Fibroblast of lung (primary cell): ENCODE data around the gene KIRREL3. TPM values are rescaled to one million over a fixed set of nuclear protein-coding genes. Genes with fewer than 3 reads are reported as not detected.

Experiments
- DNase-seq, 2 donors: peaks; one replicate each; pipeline versions ENCODE4 v3.0.0 to v3.0.0-alpha.2; 2010; ENCODE audit warnings: low read depth in 2 of 2
- H2AFZ ChIP-seq: 2 replicates; pipeline ENCODE4 v1.5.1; 2012; ENCODE audit warnings: low read length, control low read depth, inconsistent platforms
- H3K27ac ChIP-seq: 2 replicates; pipeline ENCODE4 v1.5.1; 2011; ENCODE audit warnings: low read length, control low read depth; ENCODE audit not compliant: insufficient read depth
- H3K27me3 ChIP-seq: 2 replicates; pipeline ENCODE4 v1.5.1; 2011; ENCODE audit warnings: mild to moderate bottlenecking, low read length; ENCODE audit not compliant: control insufficient read depth, insufficient read depth
- H3K36me3 ChIP-seq: 2 replicates; pipeline ENCODE4 v1.5.1; 2011; ENCODE audit warnings: low read length; ENCODE audit not compliant: control insufficient read depth, insufficient read depth
- H3K4me1 ChIP-seq: 2 replicates; pipeline ENCODE4 v1.5.1; 2011; ENCODE audit warnings: low read length; ENCODE audit not compliant: control insufficient read depth, insufficient read depth; ENCODE audit errors: extremely low read depth
- H3K4me2 ChIP-seq: 2 replicates; pipeline ENCODE4 v1.5.1; 2011; ENCODE audit warnings: low read length, control low read depth; ENCODE audit not compliant: insufficient read depth; ENCODE audit errors: extremely low read depth
- H3K4me3 ChIP-seq, 4 experiments: fragments of 200-600 bp in 1 of 4; sonication (generic) in 1 of 4; replicated peaks in 1 of 4; 2 replicates each; pipeline ENCODE4 v1.5.1; 2011 to 2016; ENCODE audit warnings: low read length in 4 of 4, low read depth in 3 of 4, mild to moderate bottlenecking in 3 of 4, control low read depth in 2 of 4, inconsistent platforms in 1 of 4, mixed read lengths in 1 of 4; ENCODE audit not compliant: insufficient read depth in 1 of 4; ENCODE audit errors: control extremely low read depth in 1 of 4
- H3K79me2 ChIP-seq: 2 replicates; pipeline ENCODE4 v1.5.1; 2012; ENCODE audit warnings: mild to moderate bottlenecking, low read length, inconsistent platforms; ENCODE audit not compliant: control insufficient read depth, insufficient read depth
- H3K9ac ChIP-seq: 2 replicates; pipeline ENCODE4 v1.5.1; 2011; ENCODE audit warnings: mild to moderate bottlenecking, low read length, control low read depth; ENCODE audit not compliant: insufficient read depth
- H3K9me3 ChIP-seq: 2 replicates; pipeline ENCODE4 v1.5.1; 2012; ENCODE audit warnings: low read depth, low read length; ENCODE audit not compliant: control insufficient read depth, insufficient read depth
- H4K20me1 ChIP-seq: 2 replicates; pipeline ENCODE4 v1.5.1; 2011; ENCODE audit warnings: low read length; ENCODE audit not compliant: control insufficient read depth, insufficient read depth; ENCODE audit errors: extremely low read depth
- EZH2 ChIP-seq: IDR thresholded peaks from 2 replicates; pipeline ENCODE4 v1.5.1; 2012; ENCODE audit warnings: low read length, control low read depth, mild to moderate bottlenecking; ENCODE audit errors: missing control alignments
- polyA plus RNA-seq, 2 donors: library from polyadenylated mRNA; depleted of rRNA in 1 of 2; stranded (reverse) in 1 of 2; unstranded in 1 of 2; fragments of >200 nt; gene quantifications; 2 replicates each; pipeline ENCODE4 v1.2.1, GENCODE V29; 2011 to 2012; ENCODE audit warnings: missing spikeins in 1 of 2
- total RNA-seq: library from RNA; depleted of rRNA; stranded (reverse); fragments of >200 nt; gene quantifications from 2 replicates; pipeline ENCODE4 v1.2.1, GENCODE V29; 2014
- TF ChIP-seq, protein P1 (sequence below), 2 donors: IDR thresholded peaks in 1 of 2; conservative IDR thresholded peaks in 1 of 2; 1 replicate in 1 of 2; 2 replicates in 1 of 2; pipeline ENCODE4 v1.5.1; 2011 to 2012; ENCODE audit warnings: low read length in 2 of 2, control low read depth in 1 of 2, inconsistent platforms in 1 of 2, low read depth in 1 of 2, mild to moderate bottlenecking in 1 of 2

KIRREL3 gene
- total and polyA plus RNA-seq, 2 donors (not counting 1 experiment from before 2014, with no cell fraction given), result 2.8 to 6.1 TPM

- Histone ChIP-seq H3K79me2 (no peaks in the 10 kb centered on the region), H3K4me2 (no peak overlapping the region), H4K20me1 (no peaks in the 10 kb centered on the region), H3K27ac (no peak overlapping the region), H3K27me3 (no peaks in the 10 kb centered on the region), H3K4me1 (no peaks in the 10 kb centered on the region), H3K36me3 (no peaks in the 10 kb centered on the region), H3K4me3 (no peak overlapping the region), H2AFZ (no peak overlapping the region), H3K9ac (no peak overlapping the region), H3K9me3 (no peaks in the 10 kb centered on the region)
- TF ChIP-seq, protein P1, sequence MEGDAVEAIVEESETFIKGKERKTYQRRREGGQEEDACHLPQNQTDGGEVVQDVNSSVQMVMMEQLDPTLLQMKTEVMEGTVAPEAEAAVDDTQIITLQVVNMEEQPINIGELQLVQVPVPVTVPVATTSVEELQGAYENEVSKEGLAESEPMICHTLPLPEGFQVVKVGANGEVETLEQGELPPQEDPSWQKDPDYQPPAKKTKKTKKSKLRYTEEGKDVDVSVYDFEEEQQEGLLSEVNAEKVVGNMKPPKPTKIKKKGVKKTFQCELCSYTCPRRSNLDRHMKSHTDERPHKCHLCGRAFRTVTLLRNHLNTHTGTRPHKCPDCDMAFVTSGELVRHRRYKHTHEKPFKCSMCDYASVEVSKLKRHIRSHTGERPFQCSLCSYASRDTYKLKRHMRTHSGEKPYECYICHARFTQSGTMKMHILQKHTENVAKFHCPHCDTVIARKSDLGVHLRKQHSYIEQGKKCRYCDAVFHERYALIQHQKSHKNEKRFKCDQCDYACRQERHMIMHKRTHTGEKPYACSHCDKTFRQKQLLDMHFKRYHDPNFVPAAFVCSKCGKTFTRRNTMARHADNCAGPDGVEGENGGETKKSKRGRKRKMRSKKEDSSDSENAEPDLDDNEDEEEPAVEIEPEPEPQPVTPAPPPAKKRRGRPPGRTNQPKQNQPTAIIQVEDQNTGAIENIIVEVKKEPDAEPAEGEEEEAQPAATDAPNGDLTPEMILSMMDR (conservative IDR thresholded peaks at IDR 0.05 in 1 of 2, IDR thresholded peaks at IDR 0.05 in 1 of 2; ENCODE audit: low read depth in 1 of 2, low read length in 2 of 2), result no peak
- TF ChIP-seq EZH2, result no peak
- peak in 1 of 2 donors; percentile 63 for DNase-seq
Measured at GRCh38 chr11:126874276-126874675, 126.3 kb downstream of the KIRREL3 start.

GRCh38 chr11:126871792-126872191, 128.8 kb downstream of the KIRREL3 start:
- Histone ChIP-seq H4K20me1 (no peaks in the 10 kb centered on the region), H3K36me3 (no peaks in the 10 kb centered on the region), H3K79me2 (no peaks in the 10 kb centered on the region), H3K4me2 (no peak overlapping the region), H3K27me3 (no peaks in the 10 kb centered on the region), H3K9me3 (no peaks in the 10 kb centered on the region), H3K4me1 (no peaks in the 10 kb centered on the region), H3K9ac (no peak overlapping the region), H2AFZ (no peak overlapping the region), H3K27ac (no peak overlapping the region), H3K4me3 (no peak overlapping the region)
- TF ChIP-seq, protein P1 (conservative IDR thresholded peaks at IDR 0.05 in 1 of 2, IDR thresholded peaks at IDR 0.05 in 1 of 2; ENCODE audit: low read depth in 1 of 2, low read length in 2 of 2), result no peak
- TF ChIP-seq EZH2, result no peak
- DNase-seq, result no peak

DNA sequence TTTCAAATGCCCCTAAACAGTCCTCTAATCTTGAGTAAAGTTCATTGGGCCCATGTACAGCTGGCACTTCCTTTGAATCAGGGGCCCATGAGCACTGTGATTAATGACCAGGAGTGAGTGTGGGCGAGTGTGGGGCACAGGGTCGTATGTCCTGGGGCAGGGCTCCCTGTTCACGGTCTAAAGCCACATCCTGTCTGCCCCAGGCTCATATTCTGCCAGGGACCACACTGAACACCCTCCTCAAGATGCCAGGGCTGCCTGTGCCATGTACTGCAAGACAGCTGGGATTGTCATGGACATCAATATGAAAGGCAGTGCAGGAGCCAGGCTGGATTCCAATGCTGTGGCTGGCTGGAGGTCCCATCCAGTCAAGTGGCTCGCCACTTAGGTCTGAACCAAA, 130.5 kb downstream of the KIRREL3 start:
- Histone ChIP-seq H3K4me1 (no peaks in the 10 kb centered on the region), H3K79me2 (no peaks in the 10 kb centered on the region), H3K4me2 (no peak overlapping the region), H3K9me3 (no peaks in the 10 kb centered on the region), H3K9ac (no peak overlapping the region), H3K36me3 (no peaks in the 10 kb centered on the region), H3K4me3 (no peak overlapping the region), H2AFZ (no peak overlapping the region), H3K27ac (no peak overlapping the region), H3K27me3 (no peaks in the 10 kb centered on the region), H4K20me1 (no peaks in the 10 kb centered on the region)
- peak in 1 of 2 donors; percentile 21 for DNase-seq
- TF ChIP-seq EZH2, result no peak
- TF ChIP-seq, protein P1 (conservative IDR thresholded peaks at IDR 0.05 in 1 of 2, IDR thresholded peaks at IDR 0.05 in 1 of 2; ENCODE audit: low read depth in 1 of 2, low read length in 2 of 2), result no peak
